Measurements from ENCODE around the gene PLEKHG2. TPM values are rescaled to one million over a fixed set of nuclear protein-coding genes. Genes with fewer than 3 reads are reported as not detected.

The PLEKHG2 gene
- total RNA-seq, 1 experiment from 2014 or later, result 5.3 TPM

DNA sequence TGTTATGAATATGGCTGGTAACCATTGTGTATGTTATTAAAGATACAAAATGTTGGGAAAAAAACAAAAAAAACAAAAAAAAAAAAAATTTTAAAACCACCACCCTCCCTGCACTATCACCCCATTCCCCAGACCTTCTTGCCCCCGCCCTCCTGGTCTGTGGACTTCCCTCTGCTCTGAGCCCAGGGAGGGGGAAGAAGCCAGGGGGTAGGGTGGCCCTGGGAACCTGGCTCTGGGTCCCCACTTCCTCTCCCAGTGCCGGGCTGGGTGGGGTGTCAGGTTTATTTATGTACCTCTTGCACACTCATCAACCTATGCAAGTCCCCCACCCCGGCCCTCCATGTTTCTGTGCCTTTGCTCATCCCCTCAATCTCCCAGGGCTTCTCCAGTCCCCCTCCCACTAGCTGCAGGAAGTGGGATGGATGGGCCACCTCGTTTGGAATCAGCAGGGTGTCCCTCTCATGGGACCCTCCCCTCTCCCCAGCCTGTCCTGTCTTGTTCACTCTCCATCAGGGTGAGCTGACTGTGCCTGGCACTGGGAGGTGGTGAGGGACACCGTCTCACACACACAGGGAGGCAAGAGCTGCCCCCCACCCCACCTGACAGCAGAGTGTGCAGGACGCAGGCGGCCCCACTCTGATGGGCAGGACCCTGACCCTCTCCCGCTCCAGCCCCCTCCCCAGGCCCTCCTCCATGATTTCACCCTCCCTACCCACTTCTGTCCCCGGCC is 27.5 kb upstream of the PLEKHG2 start:
- DNase-seq (ENCODE audit: low spot score), result no peak

GRCh38 chr19:39385629-39386411 is 26.6 kb upstream of the PLEKHG2 start:
- DNase-seq (ENCODE audit: low spot score), result no peak

DNA sequence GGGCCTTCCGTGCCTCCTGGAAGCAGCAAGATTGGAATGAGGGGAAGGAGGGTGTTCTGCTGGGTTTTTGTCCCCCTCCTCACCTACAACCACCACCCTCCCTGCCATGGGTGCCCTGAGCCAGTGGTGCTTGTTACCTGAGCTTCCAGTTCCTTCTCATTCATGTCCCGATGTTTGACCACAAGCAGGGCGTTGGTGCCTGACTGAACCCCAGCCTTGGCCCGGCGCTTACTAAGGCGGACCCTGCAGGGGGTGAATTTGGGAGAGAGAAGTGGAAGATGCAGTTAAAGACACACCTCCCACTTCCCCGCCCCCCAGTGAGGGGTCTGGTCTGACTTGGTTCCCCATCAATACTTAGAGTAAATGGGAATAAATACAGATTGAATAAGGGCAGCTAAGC is 25.9 kb upstream of the PLEKHG2 start:
- DNase-seq (ENCODE audit: low spot score), result no peak

- DNase-seq (ENCODE audit: low spot score), result no peak
Measured at GRCh38 chr19:39388657-39389056, 23.8 kb upstream of the PLEKHG2 start.

DNA sequence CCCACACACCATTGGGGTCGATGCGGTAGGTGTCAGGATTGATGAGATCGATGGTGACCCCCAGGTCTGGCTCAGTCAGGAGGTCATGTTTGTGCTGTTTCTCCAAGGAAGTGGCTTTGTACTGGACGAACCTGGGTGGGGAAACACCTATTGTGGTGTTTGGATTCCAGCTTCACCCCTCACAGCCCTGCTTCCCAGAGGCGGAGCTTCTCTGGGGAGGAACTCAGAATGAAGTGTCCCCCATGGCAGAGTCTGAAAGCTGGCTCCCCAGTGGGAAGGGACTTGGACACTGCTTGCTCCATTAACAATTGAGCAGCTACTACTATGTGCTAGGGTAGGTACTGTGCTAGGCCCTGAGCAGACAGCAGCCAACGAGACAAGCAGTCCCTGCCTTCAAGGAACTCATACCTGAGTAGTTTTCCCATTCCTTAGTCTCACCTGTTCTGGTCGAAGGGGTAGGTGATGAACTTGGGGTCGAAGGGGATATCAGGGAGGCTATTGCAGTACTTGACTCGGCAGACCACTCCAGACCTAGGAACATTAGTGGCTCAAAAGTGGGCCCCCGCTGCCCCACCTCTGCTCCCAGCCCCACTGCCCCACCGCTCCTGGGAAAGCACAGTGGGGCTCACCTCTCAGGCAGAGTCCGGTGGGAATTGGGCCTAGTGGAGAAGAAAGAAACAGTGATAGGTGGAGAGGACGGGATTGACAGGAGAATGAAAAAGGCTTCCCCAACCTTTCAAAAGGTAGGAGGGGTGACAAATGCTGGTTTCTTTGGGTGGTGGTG is 22.6 kb upstream of the PLEKHG2 start:
- DNase-seq (ENCODE audit: low spot score), result no peak

DNA sequence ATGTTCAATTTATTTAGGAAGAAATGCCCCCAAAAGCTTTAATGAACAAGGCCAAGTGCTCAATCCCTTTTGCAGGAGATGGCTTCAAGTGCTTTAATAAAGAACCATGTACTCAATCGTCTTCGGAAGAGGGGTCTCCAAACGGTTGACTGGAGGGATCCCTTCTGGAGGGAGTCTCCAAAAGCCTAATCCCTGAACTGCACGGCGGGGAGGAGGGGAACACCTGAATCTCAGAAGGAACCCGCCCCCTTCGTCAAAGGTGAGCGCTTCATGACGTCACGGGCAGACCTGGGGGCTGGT is 22.1 kb upstream of the PLEKHG2 start:
- no peak for DNase-seq (ENCODE audit: low spot score)

- DNase-seq (ENCODE audit: low spot score), result peak; percentile 100
Measured at GRCh38 chr19:39390751-39391437, 21.6 kb upstream of the PLEKHG2 start, which contains the start of the genes MED29 and PAF1. Gene MED29 (plus strand): TSS chr19:39391378. CDS start chr19:39391423, 45 bp downstream. Gene PAF1 (minus strand): TSS chr19:39391106. CDS start chr19:39390864, 242 bp downstream.

GRCh38 chr19:39397360-39398296 is 14.8 kb upstream of the PLEKHG2 start:
- DNase-seq (ENCODE audit: low spot score), result peak; percentile 78

GRCh38 chr19:39398297-39398864 is 14.1 kb upstream of the PLEKHG2 start:
- no peak for DNase-seq (ENCODE audit: low spot score)

GRCh38 chr19:39399668-39400050 is 12.8 kb upstream of the PLEKHG2 start:
- no peak for DNase-seq (ENCODE audit: low spot score)

- DNase-seq (ENCODE audit: low spot score), result no peak
Measured at GRCh38 chr19:39400061-39400460, 12.4 kb upstream of the PLEKHG2 start.

GRCh38 chr19:39401070-39401548 is 11.4 kb upstream of the PLEKHG2 start:
- no peak for DNase-seq (ENCODE audit: low spot score)

GRCh38 chr19:39401549-39402345 is 10.7 kb upstream of the PLEKHG2 start:
- peak; percentile 57 for DNase-seq (ENCODE audit: low spot score)

GRCh38 chr19:39402346-39403300 is 9.8 kb upstream of the PLEKHG2 start:
- DNase-seq (ENCODE audit: low spot score), result peak; percentile 90

DNA sequence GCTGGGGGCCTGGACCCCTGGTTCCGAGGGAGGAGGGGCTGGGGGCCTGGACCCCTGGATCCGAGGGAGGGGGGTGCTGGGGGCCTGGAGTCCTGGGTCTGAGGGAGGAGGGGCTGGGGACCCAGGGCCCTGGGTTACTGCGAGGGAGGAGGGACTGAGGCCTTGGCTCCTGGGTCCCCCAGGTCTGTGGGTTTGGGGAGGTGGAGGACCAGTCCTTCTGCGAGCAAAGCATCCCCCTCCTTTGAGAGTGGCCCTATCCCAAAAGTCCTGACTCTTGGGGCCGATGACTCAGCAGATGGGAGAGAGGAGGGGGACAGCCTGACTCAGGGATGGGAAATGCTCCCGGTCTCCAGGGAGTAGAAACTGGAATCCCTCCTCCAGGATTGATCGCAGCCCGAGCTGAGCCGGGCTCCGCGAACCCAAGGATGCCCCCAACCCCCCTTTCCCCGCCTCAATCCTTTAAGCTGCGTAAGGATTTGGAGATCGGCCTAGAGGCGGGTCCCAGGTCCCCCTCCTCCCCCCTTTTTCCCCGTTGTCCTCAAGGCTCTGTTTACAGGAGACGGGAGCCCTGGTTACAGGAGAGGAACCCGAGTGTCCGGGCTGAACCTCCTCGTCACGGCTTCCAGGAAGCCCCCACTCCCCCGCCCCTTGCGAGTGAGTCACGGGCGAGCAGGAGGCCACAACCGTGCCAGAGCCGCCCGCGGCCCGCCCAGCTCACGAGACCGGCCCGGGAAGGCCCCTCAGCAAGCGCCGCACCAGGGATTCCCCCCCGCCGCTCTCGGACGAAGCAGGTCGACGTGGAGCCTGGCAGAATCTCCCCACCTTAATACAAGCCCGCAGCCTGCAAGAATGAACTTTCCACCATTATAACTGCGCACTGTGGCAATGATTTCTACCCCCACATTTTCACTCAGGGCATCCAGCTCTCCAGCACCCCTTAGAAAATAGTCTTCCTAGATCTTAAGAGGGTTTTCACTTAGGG is 8.8 kb upstream of the PLEKHG2 start:
- DNase-seq (ENCODE audit: low spot score), result peak; percentile 98

DNA sequence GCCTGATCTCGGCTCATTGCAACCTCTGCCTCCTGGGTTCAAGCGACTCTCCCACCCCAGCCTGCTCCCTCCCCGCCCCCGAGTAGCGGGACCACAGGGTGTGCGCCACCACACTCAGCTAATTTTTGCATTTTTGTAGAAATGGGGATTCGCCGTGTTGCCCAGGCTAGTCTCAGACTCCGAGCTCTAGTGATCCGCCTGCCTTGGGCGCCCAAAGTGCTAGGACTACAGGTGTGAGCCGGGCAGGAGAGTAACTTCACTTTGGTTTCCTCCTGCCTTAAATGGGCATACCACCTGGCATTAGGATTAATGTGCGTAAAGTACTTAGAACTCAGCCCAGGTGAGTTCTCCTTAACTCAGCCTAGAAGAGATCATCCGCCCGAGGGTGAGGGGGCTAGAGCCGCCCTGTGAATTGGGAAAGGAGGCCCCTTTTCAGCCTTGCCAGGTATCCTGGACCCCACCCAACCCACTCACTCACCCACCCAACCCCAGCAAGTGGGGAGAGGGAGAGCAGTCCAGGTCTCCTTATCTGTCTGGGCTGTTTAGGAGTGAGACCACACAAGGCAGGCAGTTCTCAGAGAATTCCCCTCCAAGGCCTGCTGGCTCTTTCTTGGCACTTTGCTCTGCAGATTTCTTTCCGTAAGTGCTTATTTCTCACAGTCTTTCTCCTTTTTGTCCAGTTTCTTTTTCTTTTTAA is 7.1 kb upstream of the PLEKHG2 start:
- DNase-seq (ENCODE audit: low spot score), result no peak

Measured in H4 (cell line).